ENCODE data around the gene EXOC6.

GRCh38 chr10:92850185-92850584, 1.9 kb downstream of the EXOC6 start:
- TF ChIP-seq CTCF (IDR thresholded peaks at IDR 0.05 in 8 of 11, conservative IDR thresholded peaks at IDR 0.05 in 3 of 11), result no peak
- no peak for TF ChIP-seq POLR2A (IDR thresholded peaks at IDR 0.05)
